Keratinocyte (primary cell): ENCODE data around the gene PRKCA.

Source experiments
- EZH2 ChIP-seq: IDR thresholded peaks from one replicate; pipeline ENCODE4 v1.6.1; 2012; ENCODE audit warnings: inconsistent platforms, mild to moderate bottlenecking, low read length, moderate library complexity
- TF ChIP-seq, protein P1 (sequence below), 3 experiments: IDR thresholded peaks in 1 of 3; conservative IDR thresholded peaks in 1 of 3; optimal IDR thresholded peaks in 1 of 3; 2 replicates in 2 of 3; 3 replicates in 1 of 3; pipeline versions ENCODE3 to v1.5.1; 2011; ENCODE audit warnings: low read length in 3 of 3, mild to moderate bottlenecking in 3 of 3, moderate library complexity in 2 of 3, control low read depth in 1 of 3, inconsistent platforms in 1 of 3; ENCODE audit not compliant: insufficient read depth in 2 of 3; ENCODE audit errors: extremely low read depth in 1 of 3

DNA sequence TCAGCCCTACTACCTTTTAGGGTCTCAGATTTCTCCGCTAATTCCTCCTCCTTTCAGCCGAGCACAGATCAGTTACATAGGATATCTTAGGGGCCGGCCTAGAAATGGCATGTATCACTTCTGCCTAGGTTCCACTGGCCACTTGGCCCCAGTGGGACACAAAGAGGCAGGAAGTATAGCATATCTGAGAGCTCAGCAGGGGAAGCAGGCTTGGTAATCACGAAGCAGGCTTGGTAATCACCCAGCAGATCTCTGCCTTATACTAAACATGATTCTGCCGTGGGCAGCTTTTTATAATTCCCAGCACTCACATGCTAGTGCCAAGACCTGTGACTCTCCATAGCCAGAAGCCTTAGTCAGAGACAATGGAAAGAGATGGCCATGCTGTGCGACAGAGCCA lies 472.9 kb downstream of the PRKCA start:
- TF ChIP-seq, protein P1, sequence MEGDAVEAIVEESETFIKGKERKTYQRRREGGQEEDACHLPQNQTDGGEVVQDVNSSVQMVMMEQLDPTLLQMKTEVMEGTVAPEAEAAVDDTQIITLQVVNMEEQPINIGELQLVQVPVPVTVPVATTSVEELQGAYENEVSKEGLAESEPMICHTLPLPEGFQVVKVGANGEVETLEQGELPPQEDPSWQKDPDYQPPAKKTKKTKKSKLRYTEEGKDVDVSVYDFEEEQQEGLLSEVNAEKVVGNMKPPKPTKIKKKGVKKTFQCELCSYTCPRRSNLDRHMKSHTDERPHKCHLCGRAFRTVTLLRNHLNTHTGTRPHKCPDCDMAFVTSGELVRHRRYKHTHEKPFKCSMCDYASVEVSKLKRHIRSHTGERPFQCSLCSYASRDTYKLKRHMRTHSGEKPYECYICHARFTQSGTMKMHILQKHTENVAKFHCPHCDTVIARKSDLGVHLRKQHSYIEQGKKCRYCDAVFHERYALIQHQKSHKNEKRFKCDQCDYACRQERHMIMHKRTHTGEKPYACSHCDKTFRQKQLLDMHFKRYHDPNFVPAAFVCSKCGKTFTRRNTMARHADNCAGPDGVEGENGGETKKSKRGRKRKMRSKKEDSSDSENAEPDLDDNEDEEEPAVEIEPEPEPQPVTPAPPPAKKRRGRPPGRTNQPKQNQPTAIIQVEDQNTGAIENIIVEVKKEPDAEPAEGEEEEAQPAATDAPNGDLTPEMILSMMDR (optimal IDR thresholded peaks at IDR 0.05 in 1 of 3, IDR thresholded peaks at IDR 0.05 in 1 of 3, conservative IDR thresholded peaks at IDR 0.05 in 1 of 3; ENCODE audit: extremely low read depth in 1 of 3, insufficient read depth in 2 of 3, low read length in 3 of 3), result no peak
- no peak for TF ChIP-seq EZH2
